HepG2 (cell line): Measurements from ENCODE around the gene OSBPL8. TPM values are rescaled to one million over a fixed set of nuclear protein-coding genes. Genes with fewer than 3 reads are reported as not detected.

ENCODE experiments used
- ATAC-seq: fragments of 200-7000 bp; cut with Tn5 transposase; 3 replicates; pipeline ENCODE4 v1.9.1; 2020; ENCODE audit warnings: mild to moderate bottlenecking, moderate library complexity
- BruUV-seq: library from RNA; stranded (reverse); fragments of 400-500 nt; replicated peaks from 2 replicates; lab custom pipeline; 2021; lab: Mats Ljungman, UMichigan
- CTCF ChIA-PET: fragments of 300-600 bp; formaldehyde crosslinking; extraction: SDS; loops from one replicate; lab custom pipeline; 2021; ENCODE audit warnings: low total read pairs, inconsistent platforms, low intra/inter-chr PET ratio; lab: Yijun Ruan, JAX
- POLR2A ChIA-PET: fragments of 350-600 bp; sonication (Branson Sonifier 250); formaldehyde crosslinking; loops from one replicate; lab custom pipeline; 2020; ENCODE audit warnings: antibody characterized with exemption, inconsistent platforms; lab: Yijun Ruan, JAX
- DNase-seq: peaks from one replicate; pipeline ENCODE4 v3.0.0-alpha.2; 2015; ENCODE audit warnings: low spot score
- FAIRE-seq: peaks from 3 replicates; lab custom pipeline; 2011; peaks lifted over from hg19 to GRCh38; lab: Jason Lieb, UNC
- H2AFZ ChIP-seq: one replicate; pipeline ENCODE4 v1.6.1; 2011; ENCODE audit warnings: low read length, inconsistent platforms
- H3K27ac ChIP-seq: fragments of 300-600 bp; 3 replicates; pipeline ENCODE4 v1.8.0; 2011; ENCODE audit warnings: mixed run types, mild to moderate bottlenecking, mixed read lengths, low read length, inconsistent platforms; ENCODE audit not compliant: insufficient read depth; ENCODE audit errors: extremely low read length
- H3K27me3 ChIP-seq, 2 experiments: fragments of 200-600 bp in 1 of 2; 2 replicates in 1 of 2; 3 replicates in 1 of 2; pipeline versions ENCODE4 v1.6.0 to v1.8.0; 2011; ENCODE audit warnings: low read length in 2 of 2, mild to moderate bottlenecking in 2 of 2, moderate library complexity in 2 of 2, inconsistent platforms in 1 of 2; ENCODE audit not compliant: insufficient read depth in 2 of 2, control insufficient read depth in 1 of 2
- H3K36me3 ChIP-seq, 2 experiments: fragments of 200-600 bp in 1 of 2; replicated peaks in 1 of 2; 2 replicates in 1 of 2; 3 replicates in 1 of 2; pipeline versions ENCODE4 v1.5.1 to v1.8.0; 2011; ENCODE audit warnings: low read length in 2 of 2, inconsistent platforms in 1 of 2; ENCODE audit not compliant: insufficient read depth in 2 of 2, control insufficient read depth in 1 of 2
- H3K4me1 ChIP-seq: 2 replicates; pipeline ENCODE4 v1.5.1; 2012; ENCODE audit warnings: low read length, inconsistent platforms; ENCODE audit not compliant: insufficient read depth
- H3K4me2 ChIP-seq: 2 replicates; pipeline ENCODE4 v1.6.0; 2011; ENCODE audit warnings: low read depth, low read length, inconsistent platforms
- H3K4me3 ChIP-seq, 3 experiments: fragments of 200-600 bp in 1 of 3; sonication (generic), shearing (Covaris generic) in 1 of 3; replicated peaks in 1 of 3; 2 replicates each; pipeline ENCODE4 v1.5.1; 2011 to 2016; ENCODE audit warnings: low read length in 3 of 3, inconsistent platforms in 2 of 3, low read depth in 2 of 3, mild to moderate bottlenecking in 2 of 3, control low read depth in 1 of 3, mixed read lengths in 1 of 3; ENCODE audit not compliant: insufficient read depth in 1 of 3
- H3K79me2 ChIP-seq: one replicate; pipeline ENCODE4 v1.6.1; 2011; ENCODE audit warnings: low read length, inconsistent platforms; ENCODE audit not compliant: insufficient read depth
- H3K9ac ChIP-seq: 2 replicates; pipeline ENCODE4 v1.6.0; 2011; ENCODE audit warnings: mild to moderate bottlenecking, low read depth, low read length, inconsistent platforms; ENCODE audit not compliant: insufficient read depth
- H3K9me3 ChIP-seq: 2 replicates; pipeline ENCODE4 v1.5.1; 2012; ENCODE audit warnings: mild to moderate bottlenecking, low read length
- H4K20me1 ChIP-seq: 2 replicates; pipeline ENCODE4 v1.6.0; 2011; ENCODE audit warnings: inconsistent platforms, mild to moderate bottlenecking, low read length, moderate library complexity; ENCODE audit not compliant: insufficient read depth
- DDIT3 ChIP-seq: sonication (generic); formaldehyde crosslinking; IDR thresholded peaks from 2 replicates; pipeline ENCODE4 v1.4.0; 2020; ENCODE audit warnings: mild to moderate bottlenecking, missing genetic modification reagents
- HOXA9 ChIP-seq: sonication (generic); formaldehyde crosslinking; IDR thresholded peaks from 2 replicates; pipeline ENCODE4 v1.8.1; 2022; ENCODE audit warnings: missing genetic modification reagents, mild to moderate bottlenecking, moderate library complexity, borderline replicate concordance
- NFIB ChIP-seq: sonication (generic); formaldehyde crosslinking; IDR thresholded peaks from 2 replicates; pipeline ENCODE4 v1.9.0; 2021; ENCODE audit warnings: missing genetic modification reagents, mild to moderate bottlenecking, borderline replicate concordance
- PATZ1 ChIP-seq: sonication (generic); formaldehyde crosslinking; IDR thresholded peaks from 2 replicates; pipeline ENCODE4 v1.4.0; 2020; ENCODE audit warnings: missing genetic modification reagents
- SMAD3 ChIP-seq: sonication (generic); formaldehyde crosslinking; IDR thresholded peaks from 2 replicates; pipeline ENCODE4 v1.4.0; 2020; ENCODE audit warnings: missing genetic modification reagents
- ZNF207 ChIP-seq: fragments of 450-650 bp; IDR thresholded peaks from 2 replicates; pipeline ENCODE4 v1.6.1; 2016; ENCODE audit warnings: antibody characterized with exemption, borderline replicate concordance
- ZNF646 ChIP-seq: sonication (generic); formaldehyde crosslinking; IDR thresholded peaks from 2 replicates; pipeline ENCODE4 v1.9.0; 2021; ENCODE audit warnings: mild to moderate bottlenecking, missing genetic modification reagents
- ZSCAN29 ChIP-seq: sonication (generic); formaldehyde crosslinking; conservative IDR thresholded peaks from 2 replicates; pipeline ENCODE4 v1.4.0; 2020; ENCODE audit warnings: mild to moderate bottlenecking, missing genetic modification reagents
- in situ Hi-C: cut with HindIII; loops from 2 replicates; pipeline ENCODE4 v1.10.0; 2017; ENCODE audit warnings: low pct_unique_long_range_greater_than_20kb; ENCODE audit not compliant: extremely low pct_ligation_motif_present
- intact Hi-C: fragments of 100-400 bp; cut with micrococcal nuclease; formaldehyde crosslinking; loops from one replicate; pipeline ENCODE4 v1.10.0; 2022; ENCODE audit not compliant: unreplicated experiment
- polyA plus RNA-seq, 8 experiments: library from polyadenylated mRNA; depleted of rRNA in 3 of 8; stranded (reverse) in 7 of 8; unstranded in 1 of 8; fragments of >200 nt; fragmentation: Illumina TruSeq in 4 of 8; extraction: Trizol in 4 of 8; gene quantifications; 2 replicates each; pipeline versions ENCODE4 v1.2.1 to v1.2.3, GENCODE V29; 2011 to 2016; ENCODE audit warnings: low read depth in 4 of 8, missing spikeins in 1 of 8, mixed read lengths in 1 of 8; ENCODE audit not compliant: insufficient read depth in 1 of 8
- total RNA-seq, 5 experiments: library from RNA; depleted of rRNA; stranded (reverse); fragments of >200 nt; fragmentation: Illumina TruSeq; extraction: Trizol; gene quantifications; 2 replicates each; pipeline ENCODE4 v1.2.3, GENCODE V29; 2016; ENCODE audit warnings: low read depth in 1 of 5

Gene OSBPL8
- total and polyA plus RNA-seq, 2 of the 13 experiments (the other 11 are each of a cell fraction or from before 2014, with no cell fraction given): 11.0 to 33.9 TPM

- TF ChIP-seq ZNF646 (CRISPR knock-in tag) (no peak), DDIT3 (CRISPR knock-in tag) (no peak), NFIB (CRISPR knock-in tag) (no peak), HOXA9 (CRISPR knock-in tag) (no peak), SMAD3 (CRISPR knock-in tag) (no peak)
These were observed 35.5 kb upstream of the OSBPL8 start (continued) for GRCh38 chr12:76595056-76595455.

GRCh38 chr12:76591476-76591875 is 31.9 kb upstream of the OSBPL8 start:
- intact Hi-C loops (no loop called here), in situ Hi-C loops (no loop called here)
- no peak overlapping the region for H3K4me3 ChIP-seq
- no peaks in the 10 kb centered on the region for H4K20me1 ChIP-seq
- no peak overlapping the region for H2AFZ ChIP-seq
- no peaks in the 10 kb centered on the region for H3K4me1 ChIP-seq
- H3K27ac ChIP-seq: no peak overlapping the region
- POLR2A ChIA-PET: no interaction called here
- CTCF ChIA-PET: no interaction called here
- H3K9me3 ChIP-seq: no peaks in the 10 kb centered on the region
- no peaks in the 10 kb centered on the region for H3K36me3 ChIP-seq
- no peak for DNase-seq
- TF ChIP-seq ZSCAN29 (CRISPR knock-in tag) (no peak), PATZ1 (CRISPR knock-in tag) (no peak), ZNF207 (no peak)
- TF ChIP-seq, all 625 proteins: peak for 0
- no TSS peak for BruUV-seq
- Histone ChIP-seq H3K79me2 (no peaks in the 10 kb centered on the region), H3K4me2 (no peak overlapping the region), H3K27me3 (no peaks in the 10 kb centered on the region; a peak in 1 of 5 replicates), H3K9ac (no peak overlapping the region)
- ATAC-seq (no peak), FAIRE-seq (no peak)
